H4 (cell line): Measurements from ENCODE around the gene FCN1. TPM values are rescaled to one million over a fixed set of nuclear protein-coding genes. Genes with fewer than 3 reads are reported as not detected.

Experiments
- DNase-seq: peaks from one replicate; pipeline ENCODE4 v3.0.0-alpha.2; 2015; ENCODE audit warnings: low spot score
- total RNA-seq: library from RNA; depleted of rRNA; stranded (reverse); fragments of >200 nt; shearing (Covaris generic); gene quantifications from 2 replicates; pipeline ENCODE4 v1.2.3, GENCODE V29; 2014

Gene FCN1
- total RNA-seq, 1 experiment from 2014 or later = not detected

GRCh38 chr9:134951461-134951860 is 33.7 kb upstream of the FCN1 start:
- no peak for DNase-seq

- no peak for DNase-seq
Measured at GRCh38 chr9:134950386-134951210, 32.9 kb upstream of the FCN1 start.

- DNase-seq = no peak
Measured at GRCh38 chr9:134949681-134950385, 32.1 kb upstream of the FCN1 start.

- no peak for DNase-seq
Measured at GRCh38 chr9:134948149-134948548, 30.4 kb upstream of the FCN1 start.

- no peak for DNase-seq
Measured at GRCh38 chr9:134947265-134947955, 29.7 kb upstream of the FCN1 start.

- no peak for DNase-seq
Measured at GRCh38 chr9:134946663-134947062, 29.0 kb upstream of the FCN1 start.

- no peak for DNase-seq
Measured at GRCh38 chr9:134945509-134946275, 28.0 kb upstream of the FCN1 start.

GRCh38 chr9:134944916-134945315 is 27.2 kb upstream of the FCN1 start:
- no peak for DNase-seq

- no peak for DNase-seq
Measured at GRCh38 chr9:134944351-134944802, 26.7 kb upstream of the FCN1 start.

- DNase-seq = no peak
Measured at GRCh38 chr9:134943836-134944235, 26.1 kb upstream of the FCN1 start.

GRCh38 chr9:134943411-134943810 is 25.7 kb upstream of the FCN1 start:
- DNase-seq = no peak

GRCh38 chr9:134942788-134943184 is 25.1 kb upstream of the FCN1 start:
- no peak for DNase-seq

GRCh38 chr9:134942011-134942787 is 24.5 kb upstream of the FCN1 start:
- no peak for DNase-seq

GRCh38 chr9:134940236-134941208 is 22.8 kb upstream of the FCN1 start:
- DNase-seq = no peak

- no peak for DNase-seq
Measured at GRCh38 chr9:134939836-134940235, 22.1 kb upstream of the FCN1 start.

GRCh38 chr9:134939080-134939733 is 21.5 kb upstream of the FCN1 start:
- DNase-seq = no peak

- no peak for DNase-seq
Measured at GRCh38 chr9:134938346-134939079, 20.8 kb upstream of the FCN1 start.

GRCh38 chr9:134937566-134938345 is 20.0 kb upstream of the FCN1 start:
- DNase-seq = no peak
